IMR-90 (cell line): Measurements from ENCODE around the gene COQ2.

ENCODE experiments used
- POLR2A ChIP-seq: IDR thresholded peaks from 2 replicates; pipeline ENCODE4 v1.6.1; 2012; ENCODE audit warnings: mild to moderate bottlenecking, low read depth, low read length
- TF ChIP-seq, protein P1 (sequence below): fragments of 150-350 bp; IDR thresholded peaks from 2 replicates; pipeline ENCODE4 v1.6.1; 2016; ENCODE audit warnings: low read depth, mild to moderate bottlenecking, low read length, moderate library complexity, borderline replicate concordance
- TF ChIP-seq, protein P2 (sequence below): conservative IDR thresholded peaks from 2 replicates; pipeline ENCODE4 v1.5.1; 2012; ENCODE audit warnings: mild to moderate bottlenecking, low read depth, low read length, improper control_type of control experiment
- TF ChIP-seq, protein P3 (sequence below): fragments of 150-350 bp; IDR thresholded peaks from 2 replicates; pipeline ENCODE4 v1.6.1; 2017; ENCODE audit warnings: mild to moderate bottlenecking, antibody characterized with exemption, low read length, low read depth

DNA sequence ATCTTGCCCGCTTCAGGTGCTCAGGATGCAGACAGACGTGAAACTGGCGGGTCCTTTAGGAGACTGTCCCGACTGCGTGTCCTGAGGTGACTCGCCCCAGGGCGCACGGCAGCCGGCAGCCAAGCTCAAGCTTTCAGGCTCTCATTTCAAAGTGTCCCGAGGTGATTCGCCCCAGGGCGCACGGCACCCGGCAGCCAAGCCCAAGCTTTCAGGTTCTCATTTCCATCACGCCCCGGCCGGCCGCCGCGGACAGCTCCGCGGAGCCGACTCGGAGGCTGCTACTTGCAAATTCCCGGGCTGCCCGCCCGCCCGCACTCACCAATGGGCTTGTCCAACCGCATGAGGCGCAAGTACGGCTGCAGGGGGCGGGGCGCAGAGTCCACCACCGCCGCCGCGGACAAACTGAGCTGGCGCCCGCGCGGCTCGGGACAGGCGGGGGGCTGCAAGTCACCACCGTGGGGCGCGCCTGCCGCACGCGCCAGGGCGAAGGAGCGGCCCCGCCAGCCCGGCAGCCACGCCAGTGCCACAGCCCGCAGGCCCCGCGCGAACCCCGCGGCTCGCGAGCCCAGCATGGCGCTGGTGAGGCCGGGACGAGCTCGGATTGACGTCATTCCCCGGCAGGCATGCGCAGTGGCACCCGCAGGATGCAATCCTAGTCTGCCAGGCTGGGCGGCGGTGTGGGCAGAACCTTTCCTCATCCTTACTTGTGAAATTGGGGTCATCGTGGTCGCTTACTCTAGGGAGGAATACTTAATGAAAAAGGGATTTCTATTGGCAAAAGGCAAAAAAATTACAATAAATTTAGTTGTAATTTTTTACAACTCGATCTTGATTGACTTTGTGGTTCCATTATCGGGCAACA, at the start of gene COQ2:
- peak; percentile 84 for TF ChIP-seq POLR2A
- TF ChIP-seq, protein P1, sequence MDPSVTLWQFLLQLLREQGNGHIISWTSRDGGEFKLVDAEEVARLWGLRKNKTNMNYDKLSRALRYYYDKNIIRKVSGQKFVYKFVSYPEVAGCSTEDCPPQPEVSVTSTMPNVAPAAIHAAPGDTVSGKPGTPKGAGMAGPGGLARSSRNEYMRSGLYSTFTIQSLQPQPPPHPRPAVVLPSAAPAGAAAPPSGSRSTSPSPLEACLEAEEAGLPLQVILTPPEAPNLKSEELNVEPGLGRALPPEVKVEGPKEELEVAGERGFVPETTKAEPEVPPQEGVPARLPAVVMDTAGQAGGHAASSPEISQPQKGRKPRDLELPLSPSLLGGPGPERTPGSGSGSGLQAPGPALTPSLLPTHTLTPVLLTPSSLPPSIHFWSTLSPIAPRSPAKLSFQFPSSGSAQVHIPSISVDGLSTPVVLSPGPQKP: no peak
- TF ChIP-seq, protein P2, sequence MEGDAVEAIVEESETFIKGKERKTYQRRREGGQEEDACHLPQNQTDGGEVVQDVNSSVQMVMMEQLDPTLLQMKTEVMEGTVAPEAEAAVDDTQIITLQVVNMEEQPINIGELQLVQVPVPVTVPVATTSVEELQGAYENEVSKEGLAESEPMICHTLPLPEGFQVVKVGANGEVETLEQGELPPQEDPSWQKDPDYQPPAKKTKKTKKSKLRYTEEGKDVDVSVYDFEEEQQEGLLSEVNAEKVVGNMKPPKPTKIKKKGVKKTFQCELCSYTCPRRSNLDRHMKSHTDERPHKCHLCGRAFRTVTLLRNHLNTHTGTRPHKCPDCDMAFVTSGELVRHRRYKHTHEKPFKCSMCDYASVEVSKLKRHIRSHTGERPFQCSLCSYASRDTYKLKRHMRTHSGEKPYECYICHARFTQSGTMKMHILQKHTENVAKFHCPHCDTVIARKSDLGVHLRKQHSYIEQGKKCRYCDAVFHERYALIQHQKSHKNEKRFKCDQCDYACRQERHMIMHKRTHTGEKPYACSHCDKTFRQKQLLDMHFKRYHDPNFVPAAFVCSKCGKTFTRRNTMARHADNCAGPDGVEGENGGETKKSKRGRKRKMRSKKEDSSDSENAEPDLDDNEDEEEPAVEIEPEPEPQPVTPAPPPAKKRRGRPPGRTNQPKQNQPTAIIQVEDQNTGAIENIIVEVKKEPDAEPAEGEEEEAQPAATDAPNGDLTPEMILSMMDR: 0 out of 2 replicates have a peak, but pooled peaks have one; percentile 11
- TF ChIP-seq, protein P3, sequence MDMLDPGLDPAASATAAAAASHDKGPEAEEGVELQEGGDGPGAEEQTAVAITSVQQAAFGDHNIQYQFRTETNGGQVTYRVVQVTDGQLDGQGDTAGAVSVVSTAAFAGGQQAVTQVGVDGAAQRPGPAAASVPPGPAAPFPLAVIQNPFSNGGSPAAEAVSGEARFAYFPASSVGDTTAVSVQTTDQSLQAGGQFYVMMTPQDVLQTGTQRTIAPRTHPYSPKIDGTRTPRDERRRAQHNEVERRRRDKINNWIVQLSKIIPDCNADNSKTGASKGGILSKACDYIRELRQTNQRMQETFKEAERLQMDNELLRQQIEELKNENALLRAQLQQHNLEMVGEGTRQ: no peak
